ENCODE data around the gene RAB10.

- TF ChIP-seq POLR2A (IDR thresholded peaks at IDR 0.05; ENCODE audit: low read depth, low read length) (no peak), POLR2AphosphoS5 (IDR thresholded peaks at IDR 0.05; ENCODE audit: low read depth, low read length) (no peak), POU2F2 (IDR thresholded peaks at IDR 0.05; ENCODE audit: low read depth, low read length) (no peak), SPI1 (IDR thresholded peaks at IDR 0.05; ENCODE audit: low read depth, low read length) (no peak), TAF1 (IDR thresholded peaks at IDR 0.05; ENCODE audit: low read depth, low read length) (no peak)
Measured at GRCh38 chr2:26184121-26184520, 150.2 kb downstream of the RAB10 start.

All from GM12891 (cell line).